GM10266 (cell line): ENCODE data around the gene GAS7.

Experiments used
- DNase-seq: peaks from one replicate; pipeline ENCODE4 v3.0.0; 2012; ENCODE audit errors: extremely low spot score
- CTCF ChIP-seq: IDR thresholded peaks from 2 replicates; pipeline ENCODE4 v1.5.1; 2012; ENCODE audit warnings: mild to moderate bottlenecking, low read depth; ENCODE audit not compliant: control insufficient read depth, insufficient read depth; ENCODE audit errors: missing control alignments

GAS7 gene

GRCh38 chr17:9935408-9935807, 263.0 kb downstream of the GAS7 start:
- TF ChIP-seq CTCF = no peak
- DNase-seq = no peak

- no peak for TF ChIP-seq CTCF
- no peak for DNase-seq
Observed at GRCh38 chr17:9934331-9934730, 264.1 kb downstream of the GAS7 start.

- no peak for TF ChIP-seq CTCF
- no peak for DNase-seq
Observed at GRCh38 chr17:9932491-9932890, 265.9 kb downstream of the GAS7 start.

GRCh38 chr17:9931144-9931741, 267.2 kb downstream of the GAS7 start:
- no peak for TF ChIP-seq CTCF
- no peak for DNase-seq

GRCh38 chr17:9929871-9930270, 268.5 kb downstream of the GAS7 start:
- no peak for TF ChIP-seq CTCF
- DNase-seq = no peak

GRCh38 chr17:9928601-9929333, 269.6 kb downstream of the GAS7 start:
- no peak for TF ChIP-seq CTCF
- DNase-seq = no peak

- no peak for DNase-seq
Observed at GRCh38 chr17:9926150-9926804, 272.1 kb downstream of the GAS7 start.

More at GRCh38 chr17:9926150-9926804, 272.1 kb downstream of the GAS7 start:
- TF ChIP-seq CTCF = no peak
